Renal cortex interstitium (tissue), 11 donors: ENCODE data around the gene ARHGAP25. TPM values are rescaled to one million over a fixed set of nuclear protein-coding genes. Genes with fewer than 3 reads are reported as not detected.

Source experiments
- DNase-seq, 11 donors: peaks; one replicate each; pipeline ENCODE4 v3.0.0-alpha.2; 2013; ENCODE audit warnings: low read depth in 9 of 11, low spot score in 4 of 11; ENCODE audit errors: extremely low read depth in 1 of 11
- polyA plus RNA-seq, 3 donors: library from polyadenylated mRNA; unstranded; fragments of 120-200 nt; gene quantifications; one replicate each; pipeline ENCODE4 v1.2.1, GENCODE V29; 2013; ENCODE audit not compliant: insufficient read length in 3 of 3

Gene ARHGAP25
- polyA plus RNA-seq, 3 donors, result 5.9 to 8.5 (median 8.3) TPM

DNA sequence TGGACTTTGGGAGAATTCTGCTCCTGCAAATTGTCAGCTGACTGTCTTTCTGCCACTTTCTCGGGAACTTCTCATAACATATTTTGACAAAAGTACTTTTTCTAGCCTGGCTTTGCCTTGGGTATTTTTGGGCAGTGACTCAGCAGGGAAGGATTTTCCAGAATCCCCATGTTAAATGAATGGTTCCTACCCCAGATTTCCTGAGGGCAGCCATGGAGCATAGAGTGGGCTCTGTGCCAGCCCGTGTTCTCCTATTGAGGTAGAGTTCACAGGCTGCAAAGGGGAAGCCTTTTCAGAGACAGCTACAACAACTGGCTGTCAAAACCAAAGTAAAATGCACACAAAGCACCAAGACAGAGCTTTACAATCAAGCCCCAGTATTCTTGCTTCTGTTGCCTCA lies 76.8 kb downstream of the ARHGAP25 start:
- no peak for DNase-seq

DNA sequence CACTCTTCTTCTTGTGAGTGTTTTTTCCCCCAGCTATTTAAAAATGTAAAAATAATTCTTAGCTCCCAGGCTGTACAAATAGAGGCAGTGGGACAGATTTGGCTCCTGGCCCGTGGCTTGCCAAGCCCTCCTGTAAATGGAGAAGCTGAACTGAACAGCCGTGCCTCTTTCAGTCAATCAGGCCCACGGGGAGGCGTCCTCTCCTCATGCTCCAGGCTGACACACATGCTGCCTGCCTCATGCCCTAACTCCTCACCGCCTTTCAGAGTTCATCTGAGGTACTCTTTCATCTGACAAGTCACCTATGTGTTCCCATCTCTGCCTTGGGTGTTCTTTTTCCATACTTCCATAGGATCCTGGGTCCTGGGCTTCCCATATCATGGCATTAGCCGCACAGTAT lies 77.6 kb downstream of the ARHGAP25 start:
- DNase-seq, result no peak

DNA sequence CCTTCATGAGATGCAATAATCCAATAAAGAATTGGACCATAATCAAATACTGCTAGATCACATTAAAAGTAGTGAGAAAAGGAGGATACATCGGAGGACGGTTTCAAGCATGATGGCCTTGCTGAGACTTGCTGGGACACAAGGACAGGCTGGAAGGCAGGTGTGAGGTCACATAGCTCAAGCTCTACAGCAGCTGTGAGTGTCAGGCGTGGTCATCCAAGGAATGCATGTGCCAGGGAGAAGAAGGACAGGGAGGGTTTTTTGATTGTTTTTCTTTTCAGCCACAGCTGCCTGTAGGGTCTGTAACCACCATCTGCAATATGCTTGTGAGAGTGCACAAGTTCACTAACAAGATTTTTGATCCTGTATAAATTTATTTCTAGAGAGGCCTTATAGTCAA lies 79.0 kb downstream of the ARHGAP25 start:
- no peak for DNase-seq

- no peak for DNase-seq
These were observed 82.7 kb downstream of the ARHGAP25 start for GRCh38 chr2:68817306-68817705.

GRCh38 chr2:68819556-68819955 lies 84.9 kb downstream of the ARHGAP25 start:
- no peak for DNase-seq

- DNase-seq, result no peak
These were observed 87.7 kb downstream of the ARHGAP25 start for GRCh38 chr2:68822207-68822872.

GRCh38 chr2:68824831-68825230 lies 90.2 kb downstream of the ARHGAP25 start:
- DNase-seq, result no peak

- DNase-seq, result no peak
These were observed 91.3 kb downstream of the ARHGAP25 start for GRCh38 chr2:68825866-68826265.

GRCh38 chr2:68827666-68828065 lies 93.1 kb downstream of the ARHGAP25 start:
- no peak for DNase-seq

GRCh38 chr2:68828887-68829708 lies 94.5 kb downstream of the ARHGAP25 start:
- peak; percentile 53 to 87 (median 76) for DNase-seq

- no peak for DNase-seq
These were observed 95.1 kb downstream of the ARHGAP25 start for GRCh38 chr2:68829749-68830148.

- no peak for DNase-seq
These were observed 97.1 kb downstream of the ARHGAP25 start for GRCh38 chr2:68831686-68832232.

DNA sequence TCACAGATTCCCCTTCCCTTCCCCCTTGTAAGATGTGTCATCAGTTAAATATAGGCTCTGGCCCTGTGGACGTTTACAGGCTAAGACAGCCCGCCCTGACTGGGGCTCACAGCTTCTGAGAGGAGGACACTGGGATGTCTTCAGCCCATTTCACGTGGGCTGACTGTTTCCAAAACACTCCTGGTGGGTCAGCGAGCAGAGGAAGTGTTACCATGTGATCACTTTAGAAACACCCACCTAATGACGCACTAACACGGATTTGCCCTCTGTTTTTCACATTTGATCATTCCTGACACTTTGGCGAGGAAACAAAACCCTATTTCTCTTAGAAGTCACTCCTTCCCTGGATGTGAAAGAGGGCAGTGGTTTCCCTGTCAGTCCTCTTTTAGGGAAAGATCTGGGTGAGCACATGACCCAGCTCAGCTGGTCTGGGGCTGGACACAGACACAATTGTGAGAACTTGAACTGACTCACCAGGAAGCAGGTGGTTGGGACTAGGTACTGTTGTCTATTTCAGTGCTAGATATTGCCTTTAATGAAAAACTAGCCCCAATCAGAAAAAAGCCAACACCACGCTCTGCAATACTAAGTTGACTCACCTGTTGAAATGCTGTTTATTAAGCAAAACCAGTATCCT lies 97.7 kb downstream of the ARHGAP25 start:
- DNase-seq, result no peak

GRCh38 chr2:68833162-68833561 lies 98.6 kb downstream of the ARHGAP25 start:
- no peak for DNase-seq

DNA sequence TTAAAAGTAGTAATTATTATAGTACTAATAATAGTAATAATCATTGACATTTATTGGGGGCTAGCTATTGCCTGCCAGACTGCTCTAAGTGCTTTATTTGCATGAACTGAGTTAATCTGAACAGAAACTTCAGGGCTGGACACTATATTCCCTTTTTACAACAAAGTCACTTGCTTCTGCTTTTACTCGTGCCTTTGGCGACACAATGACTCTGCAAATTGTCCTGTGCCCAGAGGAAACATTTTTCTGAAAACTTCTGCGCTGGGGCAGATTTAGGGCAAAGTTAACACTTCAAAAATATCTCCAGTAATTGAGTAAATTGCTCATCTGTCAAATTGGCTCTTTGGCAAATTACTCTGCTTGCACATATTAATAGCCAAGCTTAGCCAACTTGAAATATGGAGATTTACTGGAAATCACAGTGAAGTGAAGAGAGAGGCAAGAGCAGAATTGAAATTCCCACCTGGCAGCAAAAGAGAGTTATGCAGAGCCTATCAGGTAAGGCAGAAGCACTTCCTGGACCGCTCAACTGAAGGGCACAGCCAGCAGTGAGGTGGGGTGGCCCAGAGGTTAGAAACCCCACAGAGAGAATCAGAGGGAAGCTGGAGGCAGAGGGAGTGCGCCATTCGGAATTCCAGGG lies 100.2 kb downstream of the ARHGAP25 start:
- no peak for DNase-seq

DNA sequence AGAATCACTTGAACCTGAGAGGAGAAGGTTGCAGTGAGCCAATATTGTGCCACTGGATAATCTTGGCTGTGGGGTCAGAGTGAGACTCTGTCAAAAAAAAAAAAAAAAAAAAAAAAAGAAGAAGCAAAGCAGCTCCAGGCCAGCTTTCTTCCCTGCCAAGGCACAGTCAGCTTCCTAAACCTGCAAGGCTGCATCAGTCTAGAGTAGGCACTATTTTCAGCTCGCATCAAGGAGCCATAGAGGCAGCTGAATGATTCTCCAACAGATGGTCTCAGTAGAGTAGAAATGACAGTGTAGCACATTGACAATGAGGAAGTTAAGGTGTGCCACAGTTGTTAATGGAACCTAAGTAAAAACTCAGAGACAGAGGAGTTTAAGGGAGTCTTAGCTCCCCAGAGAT lies 101.0 kb downstream of the ARHGAP25 start:
- no peak for DNase-seq

DNA sequence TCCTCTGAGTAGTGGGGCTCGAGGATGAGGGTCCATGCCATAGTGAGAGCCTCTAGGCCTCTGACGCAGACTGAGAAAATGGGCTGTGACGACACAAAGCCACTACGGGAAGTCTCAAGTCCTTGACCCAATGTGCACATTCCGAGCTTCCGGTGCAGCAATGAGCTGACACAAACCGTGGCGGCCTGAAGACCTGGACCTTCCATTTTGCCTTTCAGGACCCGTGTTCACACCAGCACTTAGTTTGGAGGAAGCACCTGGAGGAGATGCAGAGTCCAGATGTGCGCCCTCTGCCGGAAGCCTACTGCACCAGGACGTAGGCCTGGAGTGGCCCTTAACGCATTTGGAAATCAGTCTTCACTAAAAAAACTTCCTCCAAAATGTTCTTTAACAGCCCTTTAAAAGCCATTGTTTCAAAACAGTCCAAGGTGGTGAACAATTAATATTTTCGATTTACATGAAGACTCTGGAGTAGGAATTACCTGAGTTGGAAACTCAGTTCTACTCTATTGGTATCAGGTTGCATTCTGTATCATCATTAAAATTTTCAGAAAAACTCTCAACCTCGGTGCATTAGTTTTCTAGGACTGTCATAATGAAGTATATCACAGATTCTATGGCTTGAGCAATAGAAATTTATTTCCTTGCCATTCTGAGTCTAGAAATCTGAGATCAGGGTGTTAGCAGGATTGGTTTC lies 102.7 kb downstream of the ARHGAP25 start:
- DNase-seq, result peak in 1 of 11 donors; percentile 19

GRCh38 chr2:68837861-68838341 lies 103.3 kb downstream of the ARHGAP25 start:
- no peak for DNase-seq

GRCh38 chr2:68838641-68839040 lies 104.0 kb downstream of the ARHGAP25 start:
- DNase-seq, result no peak
